HG03039 (cell line): ENCODE results near the gene C17orf75.

Experiments used
- ATAC-seq: cut with Tn5 transposase; IDR thresholded peaks from one replicate; pipeline ENCODE4 v1.9.1; 2021; ENCODE audit warnings: mild to moderate bottlenecking, moderate library complexity; ENCODE audit not compliant: unreplicated experiment

The C17orf75 gene

GRCh38 chr17:32307658-32308057 is 34.3 kb downstream of the C17orf75 start:
- no peak for ATAC-seq

DNA sequence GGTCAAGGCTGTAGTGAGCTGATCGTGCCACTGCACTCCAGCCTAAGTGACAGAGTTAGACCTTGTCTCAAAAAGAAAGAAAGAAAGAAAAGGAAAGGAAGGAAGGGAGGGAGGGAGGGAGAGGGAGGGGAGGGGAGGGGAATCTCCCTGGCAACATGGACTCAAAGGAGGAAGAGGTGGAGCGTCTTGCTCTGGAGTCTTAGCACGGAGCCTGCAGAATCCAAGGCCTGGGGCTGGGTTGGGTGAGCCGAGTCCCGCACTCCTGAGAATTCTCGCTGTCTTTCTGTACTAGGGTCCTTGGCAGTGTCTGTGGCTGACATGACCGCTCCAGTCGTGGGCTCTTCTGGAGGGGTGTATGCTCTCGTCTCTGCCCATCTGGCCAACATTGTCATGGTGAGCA is 36.9 kb downstream of the C17orf75 start:
- no peak for ATAC-seq

- ATAC-seq, result no peak
Observed at GRCh38 chr17:32303781-32304288, 38.1 kb downstream of the C17orf75 start.

GRCh38 chr17:32302860-32303649 is 38.9 kb downstream of the C17orf75 start:
- ATAC-seq, result no peak

DNA sequence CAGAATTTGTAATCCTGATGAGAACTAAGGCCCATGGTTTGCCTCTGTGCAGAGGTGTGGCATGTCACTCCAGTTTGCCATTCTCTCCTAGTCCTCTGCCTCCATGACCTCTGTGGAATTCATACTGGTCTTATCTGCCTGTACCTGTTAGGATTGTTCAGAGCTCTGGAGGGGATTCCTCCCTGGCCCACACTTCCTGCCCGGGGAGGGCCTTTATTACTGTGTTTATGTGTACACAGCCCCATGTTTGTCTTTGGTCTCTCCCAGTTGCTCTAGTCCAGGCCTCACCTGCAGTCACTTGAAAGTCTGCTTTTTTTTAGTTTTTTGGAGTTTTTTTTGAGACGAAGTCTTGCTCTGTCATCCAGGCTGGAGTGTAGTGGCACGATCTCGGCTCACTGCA is 39.9 kb downstream of the C17orf75 start:
- no peak for ATAC-seq

- ATAC-seq, result no peak
Observed at GRCh38 chr17:32299580-32300164, 42.3 kb downstream of the C17orf75 start.

- ATAC-seq, result no peak
Observed at GRCh38 chr17:32298721-32299579, 43.0 kb downstream of the C17orf75 start.

GRCh38 chr17:32298298-32298697 is 43.7 kb downstream of the C17orf75 start:
- no peak for ATAC-seq

- no peak for ATAC-seq
Observed at GRCh38 chr17:32297860-32298259, 44.1 kb downstream of the C17orf75 start.

- ATAC-seq, result no peak
Observed at GRCh38 chr17:32297424-32297823, 44.5 kb downstream of the C17orf75 start.

- no peak for ATAC-seq
Observed at GRCh38 chr17:32292094-32292493, 49.9 kb downstream of the C17orf75 start.

- no peak for ATAC-seq
Observed at GRCh38 chr17:32289471-32290070, 52.4 kb downstream of the C17orf75 start.

DNA sequence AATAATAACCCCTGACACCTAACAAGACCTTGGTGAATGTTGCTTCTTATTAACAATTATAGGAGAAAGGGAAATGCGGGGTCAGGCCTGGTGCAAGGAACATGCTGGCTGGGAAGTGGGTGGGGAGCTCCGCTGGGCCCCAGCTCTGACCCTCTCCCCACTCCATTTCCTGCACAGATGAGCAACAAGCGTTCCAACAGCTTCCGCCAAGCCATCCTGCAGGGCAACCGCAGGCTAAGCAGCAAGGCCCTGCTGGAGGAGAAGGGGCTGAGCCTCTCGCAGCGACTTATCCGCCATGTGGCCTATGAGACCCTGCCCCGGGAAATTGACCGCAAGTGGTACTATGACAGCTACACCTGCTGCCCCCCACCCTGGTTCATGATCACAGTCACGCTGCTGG is 53.4 kb downstream of the C17orf75 start:
- no peak for ATAC-seq

DNA sequence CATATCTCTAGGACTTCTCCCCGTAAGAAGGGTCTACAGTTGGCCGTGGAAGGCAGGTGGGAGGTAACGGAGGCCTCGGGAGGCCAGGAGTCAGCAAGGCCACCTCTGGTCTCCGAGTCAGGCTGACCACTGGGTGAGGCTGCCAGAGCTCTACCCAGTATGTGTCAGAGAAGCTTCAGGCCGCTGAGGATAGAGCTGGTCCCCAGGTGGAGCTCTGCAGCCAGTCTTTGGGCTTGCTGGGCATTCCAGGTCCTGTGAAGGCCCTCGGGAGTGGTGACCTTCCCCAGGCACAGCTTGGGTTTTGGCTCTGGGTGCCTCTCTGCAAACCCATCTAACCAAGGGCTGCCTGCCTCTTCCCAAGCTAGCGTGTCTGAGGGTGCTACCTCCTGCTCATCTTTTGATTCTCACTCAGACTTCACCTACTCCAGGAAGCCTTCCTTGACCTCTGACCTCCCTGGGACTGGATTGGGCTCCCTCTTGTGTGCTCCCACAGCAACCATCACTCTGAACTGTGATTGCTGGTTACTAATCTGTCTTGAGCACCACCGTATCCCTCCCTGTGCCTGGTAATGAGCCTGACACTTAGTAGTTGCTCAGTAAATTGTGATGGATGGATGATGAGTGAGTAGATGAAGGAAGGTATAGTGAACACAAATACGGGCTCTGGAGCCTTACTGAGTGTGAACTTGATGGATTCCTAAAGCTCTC is 54.0 kb downstream of the C17orf75 start:
- no peak for ATAC-seq

DNA sequence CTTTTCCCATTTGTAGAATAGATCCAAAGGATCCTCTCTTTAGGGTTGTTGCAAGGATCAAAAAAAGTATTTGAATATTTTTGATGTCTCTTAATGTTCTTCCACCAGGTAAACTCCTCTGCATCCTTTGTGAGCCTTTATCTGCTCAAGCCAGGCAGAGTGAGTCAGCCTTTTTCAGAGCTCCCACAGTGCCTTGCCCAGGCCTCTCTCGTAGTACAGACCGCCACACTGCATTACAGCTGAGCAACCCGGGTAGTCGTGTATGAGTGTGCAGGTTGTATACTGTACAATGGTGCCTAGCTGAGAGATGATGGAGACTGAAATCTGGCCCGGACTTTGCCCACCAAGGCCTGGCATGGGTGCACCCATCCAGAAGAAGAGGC is 55.5 kb downstream of the C17orf75 start:
- ATAC-seq, result no peak

DNA sequence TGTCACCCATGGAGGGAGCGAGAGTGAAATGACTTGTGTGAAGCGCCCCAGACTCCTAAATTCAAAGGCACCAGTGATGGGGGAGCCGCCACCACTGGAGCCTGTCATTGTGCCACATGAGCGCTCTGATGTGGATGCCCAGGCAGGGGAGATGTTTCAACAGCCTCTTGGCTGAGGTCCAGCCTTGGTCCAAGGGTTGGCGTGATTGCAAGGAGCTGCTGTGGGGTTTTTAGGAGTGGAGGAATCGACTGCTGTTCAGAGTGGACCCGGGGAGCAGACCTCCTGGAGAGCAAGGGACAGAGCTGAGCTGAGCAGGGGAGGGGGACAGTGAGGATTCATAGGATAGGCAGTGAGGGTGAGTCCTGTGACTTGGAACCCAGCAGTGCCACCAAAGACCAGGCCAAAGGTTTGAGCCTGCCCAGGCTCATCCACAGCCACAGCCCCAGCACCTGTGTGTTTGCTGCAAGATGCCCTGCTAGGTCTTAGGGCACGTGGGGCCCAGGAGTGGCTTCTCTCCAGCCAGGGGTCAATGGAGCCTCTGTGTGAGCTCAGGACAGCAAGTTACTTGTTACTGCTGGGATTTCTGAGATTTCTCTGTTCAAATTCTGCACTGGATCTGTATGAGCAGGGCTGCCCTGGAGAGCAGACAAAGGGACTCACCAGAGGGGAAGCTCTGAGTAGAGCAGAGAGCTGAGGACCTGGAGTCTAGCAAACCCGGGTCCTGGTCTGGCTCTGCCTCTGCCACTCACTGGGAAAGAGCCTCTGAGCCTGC is 56.0 kb downstream of the C17orf75 start:
- no peak for ATAC-seq

DNA sequence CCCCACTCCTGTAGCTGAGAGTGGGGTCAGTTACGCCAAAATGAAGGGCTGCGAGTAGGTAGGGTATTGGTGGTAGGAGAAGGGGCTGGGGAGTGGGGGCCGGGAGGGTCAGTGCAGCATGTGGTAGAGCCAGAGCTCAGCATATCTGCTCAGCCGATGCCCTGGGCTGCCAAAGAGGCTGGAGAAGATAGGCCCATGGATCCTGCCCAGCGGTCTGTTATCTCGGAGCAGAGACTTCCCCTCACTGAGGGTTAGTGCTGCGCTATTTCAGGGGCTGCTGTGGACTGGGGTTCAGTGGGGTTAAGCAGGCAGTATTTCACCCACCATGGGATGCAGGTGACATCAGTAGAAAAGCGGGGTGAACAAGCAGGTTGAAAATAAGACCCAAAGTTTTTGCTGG is 56.7 kb downstream of the C17orf75 start:
- ATAC-seq, result no peak

GRCh38 chr17:32283745-32284201 is 58.2 kb downstream of the C17orf75 start:
- no peak for ATAC-seq

DNA sequence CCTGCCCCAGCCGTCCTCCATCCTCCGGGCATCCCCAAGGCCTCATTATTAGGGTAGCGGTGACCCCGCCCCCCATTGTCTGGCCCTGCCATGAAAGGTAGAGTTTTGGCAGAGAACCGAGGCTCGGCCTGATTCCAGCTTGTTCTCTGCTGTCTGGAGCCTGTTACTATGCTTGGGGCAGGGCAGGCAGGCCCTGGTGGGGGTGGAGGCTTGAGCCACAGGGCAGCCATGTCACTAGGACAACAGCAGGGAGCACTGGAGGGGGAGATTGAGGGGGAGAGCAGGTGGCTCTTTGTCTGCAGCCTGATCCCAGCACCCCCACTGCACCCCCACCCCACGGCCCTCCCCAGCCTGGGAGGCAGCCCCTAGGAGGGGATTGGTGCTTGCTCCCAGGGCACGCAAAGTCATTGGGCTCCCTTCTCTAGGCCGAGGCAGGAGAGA is 60.9 kb downstream of the C17orf75 start:
- no peak for ATAC-seq
